Amniotic epithelial cell (primary cell): ENCODE measurements around the gene TSSC4.

Experiments used
- DNase-seq: peaks from one replicate; pipeline ENCODE4 v3.0.0-alpha.2; 2010; ENCODE audit warnings: low read depth

The TSSC4 gene

DNA sequence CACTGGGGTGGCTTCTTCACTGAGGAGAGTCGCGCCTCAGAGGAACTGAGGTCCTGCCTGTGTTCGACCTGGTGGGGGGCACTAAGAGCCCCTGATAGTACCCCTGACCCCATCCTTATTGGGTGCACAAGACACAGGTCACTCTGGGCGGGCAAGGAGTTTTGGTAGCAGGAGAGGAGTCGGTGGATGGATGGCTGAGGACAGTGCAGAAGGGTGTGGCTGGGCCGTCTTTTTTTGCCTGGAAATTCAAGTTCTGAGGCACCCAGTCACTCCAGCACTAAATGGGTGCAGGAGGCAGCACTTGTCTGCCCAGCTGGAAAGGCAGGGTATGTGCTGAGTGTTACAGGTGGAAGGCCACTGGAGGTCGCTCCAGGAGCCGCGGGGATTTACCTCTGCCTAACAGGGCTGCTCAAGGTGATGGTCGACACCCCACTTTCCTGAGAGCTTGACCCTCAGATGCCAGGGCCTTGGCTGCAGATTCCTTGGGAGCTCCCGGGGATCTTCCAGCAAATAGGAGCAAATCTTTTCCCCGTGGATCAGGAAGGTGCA lies 960 bp downstream of the TSSC4 start:
- DNase-seq: no peak

DNA sequence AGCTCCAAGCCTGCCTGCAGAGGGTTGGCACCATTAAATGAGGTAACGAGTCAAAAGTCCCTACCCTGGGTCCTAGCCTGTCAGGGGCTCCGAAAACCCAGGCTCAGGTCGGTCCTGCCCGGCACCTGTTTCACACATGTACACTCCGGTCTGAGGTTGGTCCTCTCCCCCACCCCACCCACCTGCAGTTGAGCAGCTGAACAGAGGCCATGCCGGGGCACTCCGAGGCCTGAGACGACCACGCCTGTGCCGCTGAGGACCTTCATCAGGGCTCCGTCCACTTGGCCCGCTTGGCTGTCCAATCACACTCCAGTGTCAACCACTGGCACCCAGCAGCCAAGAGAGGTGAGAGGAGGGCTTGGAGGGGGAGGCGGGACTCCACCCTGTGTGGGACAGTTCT lies 1.6 kb downstream of the TSSC4 start:
- no peak for DNase-seq

DNA sequence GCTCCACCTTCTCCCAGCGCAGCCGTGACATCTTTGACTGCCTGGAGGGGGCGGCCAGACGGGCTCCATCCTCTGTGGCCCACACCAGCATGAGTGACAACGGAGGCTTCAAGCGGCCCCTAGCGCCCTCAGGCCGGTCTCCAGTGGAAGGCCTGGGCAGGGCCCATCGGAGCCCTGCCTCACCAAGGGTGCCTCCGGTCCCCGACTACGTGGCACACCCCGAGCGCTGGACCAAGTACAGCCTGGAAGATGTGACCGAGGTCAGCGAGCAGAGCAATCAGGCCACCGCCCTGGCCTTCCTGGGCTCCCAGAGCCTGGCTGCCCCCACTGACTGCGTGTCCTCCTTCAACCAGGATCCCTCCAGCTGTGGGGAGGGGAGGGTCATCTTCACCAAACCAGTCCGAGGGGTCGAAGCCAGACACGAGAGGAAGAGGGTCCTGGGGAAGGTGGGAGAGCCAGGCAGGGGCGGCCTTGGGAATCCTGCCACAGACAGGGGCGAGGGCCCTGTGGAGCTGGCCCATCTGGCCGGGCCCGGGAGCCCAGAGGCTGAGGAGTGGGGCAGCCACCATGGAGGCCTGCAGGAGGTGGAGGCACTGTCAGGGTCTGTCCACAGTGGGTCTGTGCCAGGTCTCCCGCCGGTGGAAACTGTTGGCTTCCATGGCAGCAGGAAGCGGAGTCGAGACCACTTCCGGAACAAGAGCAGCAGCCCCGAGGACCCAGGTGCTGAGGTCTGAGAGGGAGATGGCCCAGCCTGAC lies 2.5 kb downstream of the TSSC4 start:
- DNase-seq: no peak

DNA sequence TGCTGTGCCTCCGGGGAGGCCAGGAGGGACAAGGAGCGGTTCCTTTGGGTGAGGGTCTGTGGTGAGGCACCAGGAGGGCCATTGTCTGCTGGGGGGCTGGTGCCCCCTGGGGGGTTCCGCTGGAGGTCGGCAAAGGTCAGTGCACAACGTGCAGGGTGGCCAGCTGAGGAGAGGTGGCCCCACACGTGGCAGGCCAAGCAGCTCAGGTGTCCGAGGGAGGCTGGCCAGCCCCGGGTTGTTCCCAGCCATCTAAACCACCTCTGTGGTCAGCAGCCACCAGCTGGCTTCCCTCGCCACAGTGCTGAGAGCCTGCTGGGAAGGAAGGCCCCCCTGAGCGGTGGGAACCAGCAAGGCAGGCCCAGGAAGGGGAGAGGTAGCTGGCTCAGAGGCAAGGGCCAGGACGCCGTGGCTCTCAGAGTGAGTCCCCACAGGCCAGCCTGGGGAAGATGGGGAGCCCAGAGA lies 4.2 kb downstream of the TSSC4 start:
- DNase-seq: no peak

DNA sequence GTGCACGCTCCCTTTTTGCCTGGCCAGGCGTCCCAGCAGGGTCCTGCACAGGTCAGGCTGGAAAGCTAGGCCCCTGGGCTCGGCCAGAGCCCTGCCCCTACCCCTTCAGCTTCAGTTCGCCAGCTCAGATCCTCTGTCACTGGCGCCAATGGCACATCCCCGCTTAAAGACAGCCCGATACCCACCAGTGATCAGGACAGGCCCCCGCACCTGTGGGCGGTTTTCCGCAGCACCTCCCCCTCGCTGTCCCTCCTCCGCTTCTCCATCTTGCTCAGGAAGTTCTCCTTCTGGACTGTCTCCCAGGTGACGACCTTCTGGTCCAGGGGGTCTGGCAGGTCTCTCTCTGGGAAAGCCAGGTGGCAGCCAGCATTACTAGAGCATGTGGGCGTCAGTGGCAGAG lies 5.9 kb downstream of the TSSC4 start:
- DNase-seq: no peak

DNA sequence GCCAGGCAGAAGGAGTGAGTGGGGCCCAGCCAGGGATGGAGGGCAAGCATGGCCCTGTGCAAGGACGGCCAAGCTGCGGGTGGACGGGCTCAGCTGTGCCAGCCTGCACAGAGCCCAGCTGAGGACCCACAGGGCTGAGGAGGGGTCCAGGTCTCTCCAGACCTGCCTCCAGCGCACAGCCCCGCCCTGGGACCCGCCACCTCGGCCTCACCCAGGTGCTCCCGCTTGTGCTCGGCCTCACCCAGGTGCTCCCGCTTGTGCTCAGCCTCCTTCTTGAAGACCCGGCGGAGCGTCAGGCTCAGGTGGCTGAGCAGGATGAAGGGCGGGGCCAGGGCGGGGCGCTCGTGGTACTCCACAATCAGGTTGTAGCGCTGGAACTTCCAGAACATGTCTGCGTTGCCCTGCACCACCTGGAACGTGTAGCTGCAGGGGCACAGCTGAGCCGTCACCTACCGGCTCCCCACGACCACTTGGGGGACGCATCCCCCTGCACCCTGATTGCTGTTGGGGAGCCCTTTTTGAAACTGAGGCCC lies 6.4 kb downstream of the TSSC4 start:
- DNase-seq: no peak

DNA sequence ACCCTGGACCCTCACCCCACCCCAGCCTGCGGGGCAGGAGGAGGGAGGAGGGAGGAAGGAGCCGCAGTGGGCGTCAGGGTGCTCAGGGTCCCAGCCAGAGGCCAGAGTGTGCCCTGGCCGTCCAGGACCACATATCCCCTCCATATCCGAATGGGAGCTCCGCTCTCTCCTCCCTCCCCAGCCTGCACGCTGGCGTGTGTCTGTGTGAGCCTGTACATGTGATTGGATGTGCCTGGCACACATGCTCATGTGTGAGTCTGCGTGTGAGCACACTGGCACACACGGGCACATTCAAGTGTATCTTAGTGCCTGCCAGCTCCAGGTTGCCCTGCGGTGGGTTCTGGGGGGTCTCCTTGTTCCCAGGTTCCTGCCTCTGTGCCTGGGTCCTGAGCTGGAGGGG lies 8.1 kb downstream of the TSSC4 start:
- DNase-seq: no peak

DNA sequence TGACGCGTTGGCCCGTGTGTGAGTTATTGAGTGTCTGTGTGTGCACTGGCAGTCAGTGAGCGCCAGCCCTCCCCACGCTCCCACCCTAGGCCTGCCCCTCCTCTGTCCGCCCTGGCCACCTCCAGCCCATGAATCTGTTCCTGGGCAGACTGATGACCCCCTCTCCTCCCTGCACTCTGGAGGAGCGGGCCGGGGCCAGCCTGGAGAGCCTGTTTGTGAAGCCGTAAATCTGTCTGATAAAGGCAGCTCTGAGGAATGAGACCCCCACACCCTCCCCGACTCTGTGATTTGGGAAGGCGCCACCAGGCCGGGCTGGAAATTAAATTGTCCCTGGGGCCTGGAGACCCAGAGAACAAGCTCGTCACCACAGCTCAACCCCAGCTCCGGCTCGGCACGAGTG lies 8.6 kb downstream of the TSSC4 start:
- no peak for DNase-seq

DNA sequence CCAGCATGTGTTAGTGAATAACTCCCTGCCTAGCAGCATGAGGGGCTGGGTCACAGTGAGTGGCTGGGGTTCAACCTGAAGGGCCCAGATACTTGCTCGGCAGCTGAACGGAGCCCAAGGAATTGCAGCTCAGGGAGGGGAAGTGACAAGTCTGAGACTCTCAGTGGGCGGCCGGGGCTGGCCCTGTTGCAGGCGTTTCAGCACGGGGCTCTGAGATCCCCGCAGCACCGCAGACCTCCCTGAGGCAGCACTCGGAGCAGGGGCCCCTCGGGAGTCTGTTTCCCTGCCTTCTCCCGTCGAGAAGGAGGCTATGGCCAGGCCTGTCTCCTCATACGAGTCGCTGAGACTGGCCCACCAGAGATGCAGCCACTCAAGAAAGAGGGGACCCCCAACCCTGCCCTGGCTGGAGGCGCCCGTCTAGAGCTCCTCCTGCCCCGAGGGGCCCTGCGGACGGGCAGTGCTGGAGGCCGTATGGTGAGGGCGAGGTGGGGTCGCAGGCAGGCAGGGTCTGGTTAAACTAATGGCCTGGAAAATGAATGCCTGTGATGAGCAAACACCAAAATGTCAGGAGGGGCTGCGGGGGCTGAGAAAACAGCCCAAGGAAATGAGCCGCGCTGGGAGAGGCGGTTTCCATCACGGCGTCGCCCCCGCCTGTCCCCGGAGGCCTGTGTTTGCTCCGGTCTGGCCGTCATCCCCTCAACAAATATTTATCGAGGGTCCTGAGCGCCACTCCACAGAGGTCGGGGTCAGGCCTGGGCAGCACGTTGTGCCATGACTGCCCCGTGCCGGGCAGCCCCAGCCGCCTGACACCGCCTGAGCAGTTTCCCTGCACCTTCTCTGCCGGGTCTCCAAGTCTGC lies 9.3 kb downstream of the TSSC4 start:
- DNase-seq: no peak

DNA sequence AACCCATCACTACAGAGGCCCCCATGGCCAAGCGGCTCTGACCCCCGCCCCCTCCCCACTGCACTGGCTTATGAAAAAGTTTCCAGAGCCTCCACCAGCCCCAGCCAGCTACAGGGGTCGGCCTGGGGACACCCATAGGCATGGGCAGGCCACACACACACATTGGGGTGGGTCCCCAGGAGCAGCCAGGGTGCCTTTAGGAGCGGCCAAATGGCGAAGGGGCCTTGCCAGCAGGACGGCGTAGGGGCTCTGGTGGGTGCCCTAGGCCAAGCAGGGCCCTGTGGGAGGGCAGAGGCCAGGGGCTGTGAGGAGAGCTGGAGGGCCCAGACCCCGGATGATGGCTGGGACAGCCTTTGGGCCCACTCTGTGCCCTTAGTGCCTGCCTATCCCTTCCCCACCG lies 10.1 kb downstream of the TSSC4 start:
- no peak for DNase-seq

DNA sequence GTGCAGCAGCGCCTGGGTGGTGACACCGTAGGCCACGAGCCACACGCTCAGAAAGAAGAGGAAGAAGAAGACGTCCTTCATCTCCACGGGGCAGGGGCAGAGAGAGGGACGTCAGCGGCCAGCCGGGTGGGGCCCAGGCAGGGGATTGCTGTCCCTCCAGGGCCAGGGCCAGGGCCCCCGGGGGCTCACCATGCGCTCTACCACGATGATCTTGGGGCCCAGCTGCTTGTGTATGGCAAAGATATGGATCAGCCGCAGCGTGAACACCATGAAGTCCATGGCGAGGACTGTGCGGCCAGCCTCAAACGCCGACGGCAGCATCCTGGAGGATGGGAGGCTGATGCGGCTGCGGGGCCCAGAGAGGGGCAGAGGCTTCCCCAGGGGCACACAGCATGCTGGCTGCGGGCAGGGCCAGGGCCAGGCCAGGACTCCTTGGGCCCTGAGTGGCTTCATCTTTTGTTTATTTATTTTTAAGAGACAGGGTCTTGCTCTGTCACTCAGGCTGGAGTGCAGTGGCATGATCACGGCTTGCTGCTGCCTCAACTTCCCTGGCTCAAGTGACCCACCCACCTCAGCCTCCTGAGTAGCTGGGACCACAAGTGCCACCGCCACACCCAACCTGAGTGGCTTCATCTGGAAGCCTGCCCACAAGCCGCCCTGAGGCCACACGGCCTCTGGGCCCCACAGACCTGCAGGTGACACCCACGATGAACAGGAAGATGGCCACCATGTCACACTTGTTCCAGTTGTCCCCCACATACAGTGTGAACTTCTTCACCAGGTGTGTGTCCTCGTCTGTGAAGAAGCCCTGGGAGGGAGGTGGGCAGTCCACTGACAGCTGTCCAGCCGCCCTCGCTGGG lies 11.1 kb downstream of the TSSC4 start:
- DNase-seq: no peak

DNA sequence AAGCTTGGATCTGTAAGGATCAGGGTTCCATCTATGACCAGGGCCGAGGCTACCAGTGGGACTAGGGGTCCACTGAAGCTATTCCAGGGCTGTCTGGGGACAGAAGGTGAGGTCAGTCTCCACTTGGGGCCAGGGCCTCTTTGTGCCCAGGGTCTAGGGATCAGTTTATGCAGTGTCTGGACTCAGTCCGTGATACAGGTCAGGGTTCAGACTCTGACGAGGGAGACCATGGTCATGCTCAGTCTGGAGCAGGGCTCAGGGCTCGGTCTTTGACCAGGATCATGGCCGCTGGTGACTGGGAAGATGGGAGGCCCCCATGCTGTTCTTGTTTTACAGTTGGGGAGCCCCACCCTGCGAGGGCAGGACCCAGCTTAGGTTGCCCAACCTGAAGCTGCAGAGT lies 11.8 kb downstream of the TSSC4 start:
- DNase-seq: no peak

DNA sequence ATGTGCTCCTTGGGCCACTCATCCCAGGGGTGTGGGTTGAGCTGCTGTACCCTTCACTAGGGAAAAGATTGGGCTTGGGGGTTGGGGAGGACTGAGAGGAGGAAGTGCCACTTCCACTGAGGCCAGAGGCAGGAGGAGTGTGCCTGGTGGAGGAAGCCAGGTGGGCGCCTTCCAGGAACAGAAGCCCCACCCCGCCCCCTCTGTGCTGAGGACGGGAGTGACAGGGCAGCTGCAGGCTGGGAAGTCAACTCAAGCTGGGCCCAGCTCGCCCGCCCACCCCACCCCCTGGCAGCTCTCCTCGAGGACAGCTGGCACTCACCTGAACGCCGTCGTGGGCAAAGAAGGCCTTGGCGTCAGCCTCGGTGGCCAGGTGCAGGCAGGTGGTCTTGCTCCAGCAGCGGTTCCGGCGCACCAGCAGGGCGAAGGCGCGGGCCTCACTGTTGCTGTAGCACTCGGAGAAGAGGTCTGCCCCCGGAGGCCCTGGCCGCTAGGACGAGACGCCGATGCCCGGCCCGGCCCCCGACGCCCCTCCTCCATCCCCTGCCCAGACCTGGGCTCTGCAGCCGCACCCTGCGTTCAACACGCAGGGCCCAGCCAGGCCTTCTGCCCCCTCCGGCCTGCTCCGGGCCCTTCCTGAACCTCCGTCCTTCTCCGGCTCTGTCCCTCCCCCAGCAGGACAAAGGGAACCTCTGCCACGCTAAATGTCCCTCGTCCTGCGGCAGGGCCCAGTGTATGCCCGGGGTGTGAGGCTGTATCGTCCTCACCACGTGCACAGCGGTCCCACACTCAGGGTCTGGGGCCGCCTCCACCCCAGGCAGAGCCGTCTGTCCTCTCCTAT lies 13.4 kb downstream of the TSSC4 start:
- DNase-seq: no peak

DNA sequence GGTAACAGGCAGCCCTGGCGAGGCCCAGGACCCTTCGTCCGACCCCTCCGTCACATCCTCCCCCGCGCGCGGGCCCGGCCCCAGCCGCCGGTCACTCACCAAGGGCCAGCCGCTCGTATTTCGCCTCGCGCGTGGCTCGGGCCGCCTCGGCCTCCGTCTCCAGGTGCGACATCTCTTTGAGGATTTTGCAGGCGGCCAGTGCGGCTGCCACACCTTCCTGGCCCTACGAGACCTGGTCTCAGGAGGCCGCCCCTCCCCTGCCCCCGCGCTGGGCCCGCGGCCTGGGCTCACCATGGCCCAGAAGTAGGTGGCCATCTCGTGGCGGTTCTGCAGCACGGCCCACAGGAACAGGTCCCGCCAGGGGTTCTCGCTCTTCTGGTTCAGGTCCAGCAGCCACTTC lies 14.1 kb downstream of the TSSC4 start:
- no peak for DNase-seq

DNA sequence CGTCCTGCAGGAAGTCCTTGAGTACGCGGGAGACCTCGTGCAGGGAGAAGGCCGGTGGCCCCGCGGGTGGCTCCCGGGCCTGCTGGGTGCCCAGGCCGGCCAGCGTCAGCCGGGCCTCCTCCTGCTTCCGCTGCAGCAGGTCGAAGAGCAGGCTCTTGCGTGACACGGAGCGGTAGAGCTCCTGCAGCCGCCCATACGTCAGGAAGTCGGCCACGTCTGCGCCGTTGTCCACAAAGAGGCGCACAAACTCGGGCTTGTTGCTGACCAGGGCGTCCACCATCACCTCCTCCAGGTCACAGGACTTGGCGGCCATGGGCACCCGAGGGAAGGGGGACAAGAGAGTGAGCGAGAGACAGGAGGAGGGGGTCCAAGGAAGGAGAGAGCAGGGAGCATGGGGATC lies 14.6 kb downstream of the TSSC4 start:
- no peak for DNase-seq

DNA sequence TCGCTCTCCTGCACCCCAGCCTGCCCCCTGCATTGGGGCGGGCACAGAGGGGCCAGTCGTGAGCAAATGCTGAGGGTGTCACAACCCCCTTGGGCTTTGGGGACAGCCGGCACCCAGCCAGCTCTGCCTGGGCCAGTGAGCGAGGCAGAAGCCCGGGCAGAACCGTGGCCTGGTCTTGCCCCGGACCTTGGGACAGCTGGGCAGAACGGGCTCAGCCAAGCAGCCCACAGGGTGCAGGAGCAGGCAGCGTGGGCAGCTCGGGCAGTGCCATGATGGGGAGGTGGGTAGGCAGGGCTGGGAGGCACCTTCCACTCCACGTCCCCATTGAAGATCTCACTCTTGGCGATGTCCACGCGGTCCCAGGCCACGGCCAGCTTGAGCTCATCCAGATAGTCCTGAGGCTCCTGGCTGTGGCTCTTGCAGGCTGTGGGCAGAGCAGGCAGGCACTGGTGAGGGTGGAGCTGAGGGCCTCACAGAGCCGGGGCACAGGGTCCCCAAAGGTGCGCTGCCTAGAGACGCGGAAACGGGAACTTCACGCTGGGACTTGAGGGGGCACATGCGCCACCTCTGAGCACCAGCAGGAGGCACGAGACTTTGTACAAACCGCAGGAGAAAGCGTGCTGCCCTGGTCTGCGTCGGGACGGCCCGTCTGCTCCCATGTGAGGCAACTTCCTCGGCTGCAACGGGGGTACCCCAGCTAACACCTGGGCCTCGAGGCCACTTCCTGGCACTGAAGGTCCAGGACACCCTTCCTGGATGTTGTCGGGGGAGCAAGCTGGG lies 15.2 kb downstream of the TSSC4 start:
- DNase-seq: no peak

DNA sequence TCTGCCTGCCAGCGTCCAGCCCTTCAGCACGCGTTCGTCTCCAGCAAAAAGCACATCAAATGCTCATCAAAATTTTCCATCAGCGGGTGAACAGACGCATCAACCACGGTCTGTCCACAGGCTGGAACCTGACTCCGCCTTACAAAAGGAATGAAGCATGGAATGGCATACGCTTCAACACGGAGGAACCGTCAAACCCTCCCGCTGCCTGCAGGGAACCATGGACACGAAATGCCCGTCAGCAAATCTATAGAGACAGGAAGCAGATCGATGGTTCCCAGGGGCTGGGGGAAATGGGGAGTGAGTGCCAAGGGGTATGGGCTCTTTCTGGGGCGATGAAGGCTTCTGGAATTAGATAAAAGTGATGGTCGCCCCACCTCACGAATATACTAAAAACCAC lies 16.2 kb downstream of the TSSC4 start:
- no peak for DNase-seq

DNA sequence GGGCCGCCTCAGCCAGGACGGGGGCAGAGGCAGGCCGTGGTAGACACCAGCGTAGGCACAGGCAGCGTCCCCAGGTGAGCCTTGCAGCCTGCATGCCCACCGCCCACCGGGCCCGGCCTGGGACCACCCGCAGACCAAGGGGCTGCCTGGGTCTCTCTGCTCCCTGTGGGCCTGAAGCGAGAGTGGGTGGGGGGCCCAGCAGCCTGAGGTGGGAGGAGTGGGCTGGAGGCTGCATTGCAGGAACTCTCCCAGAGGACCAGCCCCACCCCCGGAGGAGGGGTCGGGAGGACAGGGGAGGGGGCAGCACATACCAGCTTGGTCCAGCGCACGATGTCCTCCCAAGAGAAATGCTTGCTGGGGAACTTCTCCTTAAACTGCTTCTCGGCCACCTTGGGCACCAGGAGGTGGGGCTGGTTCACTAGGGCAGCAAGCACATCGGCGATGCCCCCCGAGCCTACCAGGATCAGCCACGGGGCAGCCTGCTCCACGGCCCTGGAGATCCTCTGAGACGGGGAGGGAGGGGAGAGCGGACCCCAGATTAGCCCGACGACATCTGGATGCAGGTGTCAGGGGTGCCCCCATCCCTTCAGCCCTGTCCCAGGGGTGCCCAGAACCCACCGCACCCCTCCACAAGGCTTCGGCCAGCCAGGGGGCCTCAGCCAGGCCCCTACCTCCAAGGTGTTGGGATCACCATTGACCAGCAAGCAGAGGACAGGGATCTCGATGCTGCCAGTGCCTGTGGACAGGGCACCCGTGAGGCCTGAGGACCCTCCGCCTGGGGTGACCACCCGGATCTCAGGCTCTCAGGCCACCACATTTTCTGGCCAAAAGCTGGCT lies 17.5 kb downstream of the TSSC4 start:
- no peak for DNase-seq

DNA sequence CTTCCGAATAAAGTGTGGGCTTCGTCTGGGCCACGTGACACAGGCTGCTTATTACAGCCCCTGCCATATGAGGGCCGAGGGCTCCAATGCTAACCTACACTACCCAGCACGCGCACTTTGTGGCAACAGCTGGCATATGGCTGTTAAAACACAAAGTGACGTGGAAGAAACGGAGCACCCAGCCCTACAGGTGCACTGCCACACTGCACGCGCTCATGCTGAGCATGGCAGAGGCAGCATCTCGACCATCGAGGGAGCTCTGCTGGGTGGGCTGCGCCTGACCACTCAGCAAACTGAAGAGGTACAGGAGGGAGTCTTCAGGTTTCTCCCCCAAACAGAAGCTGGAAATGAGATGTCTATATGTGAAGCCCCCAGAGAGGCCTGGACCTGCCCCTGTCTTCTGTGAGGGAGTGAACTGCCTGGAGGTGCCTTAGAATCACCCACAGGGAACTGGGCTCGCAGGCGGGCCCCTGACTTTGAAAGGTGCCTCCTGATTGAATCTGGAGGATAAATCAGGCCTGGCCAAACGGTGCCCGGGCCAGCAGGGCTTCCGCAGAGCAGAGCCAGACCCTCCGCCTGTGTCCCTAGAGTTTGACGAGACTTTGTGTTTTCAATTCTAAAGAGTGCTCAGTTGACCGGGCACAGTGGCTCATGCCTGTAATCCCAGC lies 18.3 kb downstream of the TSSC4 start:
- DNase-seq: no peak
